Osteoblast (primary cell): Measurements from ENCODE around the gene XAF1. TPM values are rescaled to one million over a fixed set of nuclear protein-coding genes. Genes with fewer than 3 reads are reported as not detected.

Experiments
- DNase-seq: peaks from one replicate; pipeline ENCODE4 v3.0.0; 2011; ENCODE audit warnings: low spot score, mixed read lengths; ENCODE audit not compliant: insufficient read length; ENCODE audit errors: missing footprints
- H2AFZ ChIP-seq: 2 replicates; pipeline ENCODE4 v1.6.0; 2011; ENCODE audit warnings: mild to moderate bottlenecking, low read length
- H3K27ac ChIP-seq: 2 replicates; pipeline ENCODE4 v1.5.1; 2011; ENCODE audit warnings: mild to moderate bottlenecking, low read depth, low read length, moderate library complexity
- H3K27me3 ChIP-seq: 2 replicates; pipeline ENCODE4 v1.6.0; 2012; ENCODE audit warnings: mild to moderate bottlenecking, control low read depth, inconsistent platforms, low read length, moderate library complexity; ENCODE audit not compliant: insufficient read depth
- H3K36me3 ChIP-seq: 2 replicates; pipeline ENCODE4 v1.5.1; 2011; ENCODE audit warnings: mild to moderate bottlenecking, low read length, control low read depth, moderate library complexity; ENCODE audit not compliant: insufficient read depth
- H3K4me1 ChIP-seq: 2 replicates; pipeline ENCODE4 v1.5.1; 2011; ENCODE audit warnings: mild to moderate bottlenecking, low read length, control low read depth, moderate library complexity; ENCODE audit not compliant: insufficient read depth
- H3K4me2 ChIP-seq: 2 replicates; pipeline ENCODE4 v1.6.0; 2011; ENCODE audit warnings: mild to moderate bottlenecking, low read length; ENCODE audit not compliant: insufficient read depth
- H3K4me3 ChIP-seq: fragments of 200-600 bp; sonication (generic); 3 replicates; pipeline ENCODE4 v1.5.1; 2012; ENCODE audit warnings: mild to moderate bottlenecking, low read length, inconsistent platforms; ENCODE audit not compliant: insufficient read depth
- H3K79me2 ChIP-seq: 2 replicates; pipeline ENCODE4 v1.6.0; 2012; ENCODE audit warnings: mild to moderate bottlenecking, low read length, control low read depth, inconsistent platforms; ENCODE audit not compliant: insufficient read depth
- H3K9me3 ChIP-seq: 2 replicates; pipeline ENCODE4 v1.5.1; 2011; ENCODE audit warnings: low read depth, low read length, control low read depth
- H4K20me1 ChIP-seq: 2 replicates; pipeline ENCODE4 v1.6.0; 2012; ENCODE audit warnings: mild to moderate bottlenecking, low read length, control low read depth; ENCODE audit not compliant: insufficient read depth
- total RNA-seq: library from RNA; depleted of rRNA; stranded (reverse); fragments of >200 nt; gene quantifications from 2 replicates; pipeline ENCODE4 v1.2.3, GENCODE V29; 2012
- TF ChIP-seq, protein P1 (sequence below): IDR thresholded peaks from 2 replicates; pipeline ENCODE4 v1.5.1; 2011; ENCODE audit warnings: mild to moderate bottlenecking, low read depth, low read length, moderate library complexity; ENCODE audit errors: extremely low read depth

The XAF1 gene
- total RNA-seq, 1 donor, result 48.5 TPM

DNA sequence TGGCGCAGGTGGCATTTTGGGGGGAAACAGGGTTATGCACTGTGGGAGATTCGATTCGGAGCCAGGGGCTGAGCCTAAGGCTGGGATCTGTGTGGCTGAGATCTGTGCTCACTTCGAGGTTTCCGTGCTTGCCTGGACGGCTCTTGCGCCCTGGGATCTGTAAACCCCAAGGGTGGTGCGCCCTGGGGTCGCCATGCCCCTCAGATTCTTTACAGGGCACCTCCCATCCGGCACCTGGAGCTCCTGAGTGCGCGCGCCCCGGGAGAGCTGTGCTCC lies 43.1 kb upstream of the XAF1 start:
- Histone ChIP-seq H4K20me1 (no peaks in the 10 kb centered on the region), H3K4me3 (no peak overlapping the region), H3K4me2 (no peak overlapping the region), H3K79me2 (no peaks in the 10 kb centered on the region), H3K27me3 (peaks cover 40% of the 10 kb centered on the region), H3K27ac (no peak overlapping the region), H3K36me3 (no peaks in the 10 kb centered on the region), H3K4me1 (no peaks in the 10 kb centered on the region), H3K9me3 (no peaks in the 10 kb centered on the region), H2AFZ (no peak overlapping the region)
- no peak for DNase-seq
- TF ChIP-seq, protein P1, sequence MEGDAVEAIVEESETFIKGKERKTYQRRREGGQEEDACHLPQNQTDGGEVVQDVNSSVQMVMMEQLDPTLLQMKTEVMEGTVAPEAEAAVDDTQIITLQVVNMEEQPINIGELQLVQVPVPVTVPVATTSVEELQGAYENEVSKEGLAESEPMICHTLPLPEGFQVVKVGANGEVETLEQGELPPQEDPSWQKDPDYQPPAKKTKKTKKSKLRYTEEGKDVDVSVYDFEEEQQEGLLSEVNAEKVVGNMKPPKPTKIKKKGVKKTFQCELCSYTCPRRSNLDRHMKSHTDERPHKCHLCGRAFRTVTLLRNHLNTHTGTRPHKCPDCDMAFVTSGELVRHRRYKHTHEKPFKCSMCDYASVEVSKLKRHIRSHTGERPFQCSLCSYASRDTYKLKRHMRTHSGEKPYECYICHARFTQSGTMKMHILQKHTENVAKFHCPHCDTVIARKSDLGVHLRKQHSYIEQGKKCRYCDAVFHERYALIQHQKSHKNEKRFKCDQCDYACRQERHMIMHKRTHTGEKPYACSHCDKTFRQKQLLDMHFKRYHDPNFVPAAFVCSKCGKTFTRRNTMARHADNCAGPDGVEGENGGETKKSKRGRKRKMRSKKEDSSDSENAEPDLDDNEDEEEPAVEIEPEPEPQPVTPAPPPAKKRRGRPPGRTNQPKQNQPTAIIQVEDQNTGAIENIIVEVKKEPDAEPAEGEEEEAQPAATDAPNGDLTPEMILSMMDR, result no peak

DNA sequence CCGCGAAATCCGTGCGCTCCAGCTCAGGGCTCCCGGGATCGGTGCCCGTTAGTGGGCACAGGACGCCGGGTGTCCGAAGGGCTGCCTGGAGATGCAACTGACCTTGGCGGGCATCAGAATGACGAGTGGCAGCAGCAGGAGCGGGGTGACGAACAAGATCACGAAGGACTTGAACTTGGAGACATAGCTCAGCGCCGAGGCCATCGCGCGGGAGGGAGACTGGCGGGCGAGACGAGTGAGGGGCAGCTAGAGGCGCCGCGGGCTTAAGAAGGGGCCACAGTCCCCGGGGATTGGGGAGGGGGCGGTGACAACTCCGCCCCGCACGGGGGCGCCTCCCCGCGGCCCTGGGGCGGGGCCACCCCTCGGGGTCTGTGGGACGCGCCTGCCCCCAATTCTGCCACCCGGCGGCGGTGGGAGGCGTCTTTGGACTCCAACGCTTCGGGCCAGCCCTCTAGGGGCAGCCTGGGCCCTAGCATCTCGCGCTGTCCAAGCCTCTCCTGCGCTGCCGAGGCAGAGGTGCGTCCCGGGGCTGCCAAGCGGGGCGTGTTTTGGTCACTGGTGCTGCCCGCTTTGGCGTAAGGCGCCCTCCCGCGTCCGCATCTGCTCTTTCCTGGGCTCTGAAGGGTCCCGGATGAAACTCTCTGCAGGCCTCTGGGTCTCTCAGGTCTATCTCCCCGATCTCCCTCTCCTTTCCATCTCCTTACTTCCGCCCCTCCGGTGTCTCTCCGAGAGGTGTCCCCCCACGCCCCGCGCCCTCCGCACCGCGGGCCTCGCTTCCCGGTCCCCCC lies 42.5 kb upstream of the XAF1 start, which contains the start of gene SLC13A5:
SLC13A5 (minus strand) TSS at position 240 of the 788 bp plus-strand sequence; CDS start at position 204, 36 bp downstream.
- H3K4me3 ChIP-seq, result no peak within 1 kb of the TSS
- H3K4me2 ChIP-seq, result peak within 1 kb of the TSS; percentile 28
- DNase-seq, result peak; percentile 85

DNA sequence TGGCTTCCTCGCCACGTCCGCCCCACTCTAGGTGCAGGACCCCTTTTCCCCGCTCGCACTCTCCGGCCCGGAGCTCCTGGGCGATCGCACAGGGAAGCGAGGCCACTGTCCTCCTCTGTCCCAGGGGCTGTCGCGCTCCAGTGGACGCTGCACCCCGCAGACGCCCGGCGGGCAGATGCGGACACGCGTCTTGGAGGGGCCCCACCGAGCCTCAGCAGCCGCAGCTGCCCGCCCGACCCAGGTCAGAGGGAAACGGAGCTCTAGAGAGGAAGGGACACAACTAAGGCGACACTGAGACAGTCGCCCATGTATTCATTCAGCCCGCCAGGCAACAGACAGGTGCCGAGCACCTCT lies 42.0 kb upstream of the XAF1 start:
- H3K4me3 ChIP-seq, result no peak overlapping the region
- no peaks in the 10 kb centered on the region for H3K79me2 ChIP-seq
- no peaks in the 10 kb centered on the region for H3K4me1 ChIP-seq
- no peak overlapping the region for H3K4me2 ChIP-seq
- no peaks in the 10 kb centered on the region for H4K20me1 ChIP-seq
- no peak overlapping the region for H3K27ac ChIP-seq
- H3K36me3 ChIP-seq, result no peaks in the 10 kb centered on the region
- H3K9me3 ChIP-seq, result no peaks in the 10 kb centered on the region
- TF ChIP-seq, protein P1, result no peak
- peaks cover 37% of the 10 kb centered on the region for H3K27me3 ChIP-seq
- H2AFZ ChIP-seq, result no peak overlapping the region
- DNase-seq, result peak; percentile 36

More for the DNA sequence above, 42.5 kb upstream of the XAF1 start, which contains the start of gene SLC13A5:
- Histone ChIP-seq H3K27ac (no peak within 1 kb of the TSS), H2AFZ (no peak within 1 kb of the TSS), H4K20me1 (no peaks in the 10 kb centered on the region), H3K9me3 (no peaks in the 10 kb centered on the region), H3K36me3 (no peaks in the 10 kb centered on the region), H3K4me1 (no peaks in the 10 kb centered on the region), H3K27me3 (peaks cover 40% of the 10 kb centered on the region), H3K79me2 (no peaks in the 10 kb centered on the region)
- TF ChIP-seq, protein P1, result no peak

DNA sequence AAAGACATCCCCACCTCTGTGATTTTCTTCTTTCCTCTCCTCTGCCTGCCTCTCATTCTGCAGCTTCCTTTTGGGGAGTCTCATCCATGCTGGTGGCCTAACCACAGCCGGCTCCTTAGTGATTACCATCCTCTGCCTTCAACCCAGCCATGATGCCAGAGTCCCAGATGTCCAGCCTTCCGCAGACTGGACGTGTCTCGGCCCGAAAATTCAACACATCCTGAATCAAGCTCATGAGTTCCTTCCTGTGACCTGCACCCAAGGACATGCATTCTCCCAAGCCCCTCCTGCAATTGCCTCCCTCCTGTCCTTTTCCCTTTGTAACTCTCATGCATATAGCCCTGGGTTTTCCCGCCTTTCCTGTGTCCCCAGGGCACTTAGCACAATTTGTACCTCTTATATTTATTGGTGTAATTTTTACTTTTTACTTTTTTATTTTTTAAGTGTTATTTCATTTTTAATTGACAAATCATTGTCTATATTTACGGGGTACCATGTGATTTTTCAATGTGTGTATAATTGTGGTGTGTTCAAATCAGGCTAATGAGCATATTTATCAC lies 41.5 kb upstream of the XAF1 start:
- peaks cover 37% of the 10 kb centered on the region for H3K27me3 ChIP-seq
- no peaks in the 10 kb centered on the region for H3K36me3 ChIP-seq
- TF ChIP-seq, protein P1, result no peak
- H3K4me1 ChIP-seq, result no peaks in the 10 kb centered on the region
- DNase-seq, result peak; percentile 53
- no peaks in the 10 kb centered on the region for H4K20me1 ChIP-seq
- H3K4me2 ChIP-seq, result no peak overlapping the region
- H3K27ac ChIP-seq, result no peak overlapping the region
- H3K79me2 ChIP-seq, result no peaks in the 10 kb centered on the region
- H2AFZ ChIP-seq, result no peak overlapping the region
- H3K4me3 ChIP-seq, result no peak overlapping the region
- H3K9me3 ChIP-seq, result no peaks in the 10 kb centered on the region
